H9 (cell line): ENCODE measurements around the gene USP20. TPM values are rescaled to one million over a fixed set of nuclear protein-coding genes. Genes with fewer than 3 reads are reported as not detected.

Experiments
- DNase-seq: peaks from one replicate; pipeline ENCODE4 v3.0.0-alpha.2; 2017
- H2AFZ ChIP-seq: one replicate; pipeline ENCODE4 v1.6.1; 2013; ENCODE audit warnings: mild to moderate bottlenecking, low read length, control low read depth, moderate library complexity
- H2AK5ac ChIP-seq: 2 replicates; pipeline ENCODE4 v1.6.1; 2013; ENCODE audit warnings: low read length, control low read depth, mixed read lengths; ENCODE audit not compliant: insufficient read length
- H2BK120ac ChIP-seq: one replicate; pipeline ENCODE4 v1.6.1; 2013; ENCODE audit warnings: low read depth, mild to moderate bottlenecking, low read length, control low read depth, inconsistent platforms; ENCODE audit not compliant: poor library complexity, severe bottlenecking
- H2BK12ac ChIP-seq: 2 replicates; pipeline ENCODE4 v1.6.1; 2013; ENCODE audit warnings: low read length, control low read depth, mixed read lengths, low read depth; ENCODE audit not compliant: insufficient read length
- H2BK15ac ChIP-seq: 2 replicates; pipeline ENCODE4 v1.6.1; 2013; ENCODE audit warnings: low read depth, low read length, control low read depth
- H2BK20ac ChIP-seq: one replicate; pipeline ENCODE4 v1.6.1; 2013; ENCODE audit warnings: low read depth, mild to moderate bottlenecking, low read length, control low read depth, inconsistent platforms; ENCODE audit not compliant: poor library complexity, severe bottlenecking
- H2BK5ac ChIP-seq: 2 replicates; pipeline ENCODE4 v1.6.1; 2013; ENCODE audit warnings: low read length, control low read depth, mixed read lengths; ENCODE audit not compliant: insufficient read length
- H3K14ac ChIP-seq: 2 replicates; pipeline ENCODE4 v1.6.1; 2013; ENCODE audit warnings: low read length, control low read depth; ENCODE audit not compliant: insufficient read depth
- H3K18ac ChIP-seq: 2 replicates; pipeline ENCODE4 v1.6.1; 2013; ENCODE audit warnings: low read depth, mild to moderate bottlenecking, mixed read lengths, low read length, control low read depth; ENCODE audit not compliant: insufficient read length
- H3K23ac ChIP-seq: 2 replicates; pipeline ENCODE4 v1.6.1; 2013; ENCODE audit warnings: low read length, control low read depth, mixed read lengths, low read depth; ENCODE audit not compliant: insufficient read length
- H3K23me2 ChIP-seq: 2 replicates; pipeline ENCODE4 v1.6.1; 2013; ENCODE audit warnings: low read depth, mild to moderate bottlenecking, mixed read lengths, low read length, control low read depth; ENCODE audit not compliant: insufficient read length, poor library complexity, severe bottlenecking
- H3K27ac ChIP-seq: 2 replicates; pipeline ENCODE4 v1.5.1; 2013; ENCODE audit warnings: low read length, control low read depth, mixed read lengths, low read depth; ENCODE audit not compliant: insufficient read length
- H3K27me3 ChIP-seq: 2 replicates; pipeline ENCODE4 v1.6.1; 2013; ENCODE audit warnings: low read length, control low read depth, inconsistent platforms; ENCODE audit not compliant: insufficient read depth
- H3K4ac ChIP-seq: 2 replicates; pipeline ENCODE4 v1.6.1; 2013; ENCODE audit warnings: low read depth, mild to moderate bottlenecking, control low read depth, inconsistent platforms, low read length, moderate library complexity
- H3K4me1 ChIP-seq: 2 replicates; pipeline ENCODE4 v1.6.1; 2013; ENCODE audit warnings: low read length, control low read depth, inconsistent platforms; ENCODE audit not compliant: insufficient read depth
- H3K4me2 ChIP-seq: 2 replicates; pipeline ENCODE4 v1.6.1; 2013; ENCODE audit warnings: low read length, control low read depth, mixed read lengths; ENCODE audit not compliant: insufficient read length, insufficient read depth
- H3K56ac ChIP-seq: 2 replicates; pipeline ENCODE4 v1.6.1; 2013; ENCODE audit warnings: low read depth, mild to moderate bottlenecking, mixed read lengths, low read length, control low read depth; ENCODE audit not compliant: insufficient read length
- H3K79me1 ChIP-seq: 2 replicates; pipeline ENCODE4 v1.6.1; 2013; ENCODE audit warnings: low read depth, mild to moderate bottlenecking, moderate library complexity, low read length, control low read depth, inconsistent platforms; ENCODE audit not compliant: insufficient read depth, poor library complexity, severe bottlenecking
- H3K79me2 ChIP-seq: 2 replicates; pipeline ENCODE4 v1.6.1; 2013; ENCODE audit warnings: low read length, control low read depth, inconsistent platforms; ENCODE audit not compliant: insufficient read depth
- H3K9ac ChIP-seq: 2 replicates; pipeline ENCODE4 v1.6.1; 2013; ENCODE audit warnings: low read length, control low read depth, mixed read lengths; ENCODE audit not compliant: insufficient read length; ENCODE audit errors: extremely low read depth
- H3K9me3 ChIP-seq: one replicate; pipeline ENCODE4 v1.6.1; 2013; ENCODE audit warnings: low read depth, low read length, inconsistent platforms; ENCODE audit not compliant: control insufficient read depth
- H3T11ph ChIP-seq: one replicate; pipeline ENCODE4 v1.6.1; 2013; ENCODE audit warnings: mild to moderate bottlenecking, low read length, control low read depth, inconsistent platforms
- H4K20me1 ChIP-seq: one replicate; pipeline ENCODE4 v1.6.1; 2013; ENCODE audit not compliant: control insufficient read depth, insufficient read length, insufficient read depth
- H4K5ac ChIP-seq: 2 replicates; pipeline ENCODE4 v1.6.1; 2013; ENCODE audit warnings: low read depth, mild to moderate bottlenecking, mixed read lengths, low read length, control low read depth; ENCODE audit not compliant: insufficient read length
- H4K8ac ChIP-seq: replicated peaks from 2 replicates; pipeline ENCODE4 v1.6.1; 2013; ENCODE audit warnings: low read length, control low read depth, mixed read lengths, low read depth; ENCODE audit not compliant: insufficient read length
- H4K91ac ChIP-seq: 2 replicates; pipeline ENCODE4 v1.6.1; 2013; ENCODE audit warnings: low read depth, mild to moderate bottlenecking, moderate library complexity, mixed read lengths, low read length, control low read depth; ENCODE audit not compliant: insufficient read length
- H3K27ac Mint-ChIP-seq, 3 experiments: 2 replicates in 2 of 3; 3 replicates in 1 of 3; pipeline ENCODE4 v1.8.0; 2020 to 2021; ENCODE audit warnings: mixed read lengths in 3 of 3, mild to moderate bottlenecking in 1 of 3, moderate library complexity in 1 of 3
- H3K27me3 Mint-ChIP-seq: 2 replicates; pipeline ENCODE4 v1.8.0; 2021; ENCODE audit warnings: low read depth, mild to moderate bottlenecking, moderate library complexity, mixed read lengths
- H3K36me3 Mint-ChIP-seq, 3 experiments: 2 replicates in 2 of 3; 3 replicates in 1 of 3; pipeline ENCODE4 v1.8.0; 2020 to 2021; ENCODE audit warnings: low read depth in 3 of 3, mixed read lengths in 3 of 3; ENCODE audit not compliant: insufficient read depth in 1 of 3
- H3K4me1 Mint-ChIP-seq, 2 experiments: 2 replicates each; pipeline ENCODE4 v1.8.0; 2020; ENCODE audit warnings: mixed read lengths in 2 of 2
- H3K4me3 Mint-ChIP-seq, 2 experiments: 2 replicates in 1 of 2; 3 replicates in 1 of 2; pipeline ENCODE4 v1.8.0; 2020 to 2021; ENCODE audit warnings: mild to moderate bottlenecking in 2 of 2, mixed read lengths in 2 of 2, moderate library complexity in 1 of 2
- H3K9me3 Mint-ChIP-seq, 2 experiments: 2 replicates in 1 of 2; 3 replicates in 1 of 2; pipeline ENCODE4 v1.8.0; 2020; ENCODE audit warnings: mild to moderate bottlenecking in 2 of 2, mixed read lengths in 2 of 2, moderate library complexity in 1 of 2
- CTCF ChIP-seq: fragments of 200-600 bp; sonication (generic); conservative IDR thresholded peaks from 3 replicates; pipeline ENCODE4 v1.8.0; 2021; ENCODE audit warnings: antibody characterized with exemption, mild to moderate bottlenecking
- WGBS: extraction: QIAGEN DNeasy Blood & Tissue Kit; methylation state at CpG from one replicate; pipeline ENCODE4 v1.1.7; 2013; ENCODE audit warnings: missing lambda C conversion rate, low lambda C conversion rate, mixed read lengths; ENCODE audit not compliant: insufficient read length; ENCODE audit errors: extremely low coverage; 5-methylcytosine and 5-hydroxymethylcytosine counted together
- total RNA-seq: library from RNA; stranded (reverse); gene quantifications from 2 replicates; pipeline ENCODE4 v1.2.1, GENCODE V29; 2021

Gene USP20
- total RNA-seq, 1 experiment from 2014 or later = 20.9 TPM

DNA sequence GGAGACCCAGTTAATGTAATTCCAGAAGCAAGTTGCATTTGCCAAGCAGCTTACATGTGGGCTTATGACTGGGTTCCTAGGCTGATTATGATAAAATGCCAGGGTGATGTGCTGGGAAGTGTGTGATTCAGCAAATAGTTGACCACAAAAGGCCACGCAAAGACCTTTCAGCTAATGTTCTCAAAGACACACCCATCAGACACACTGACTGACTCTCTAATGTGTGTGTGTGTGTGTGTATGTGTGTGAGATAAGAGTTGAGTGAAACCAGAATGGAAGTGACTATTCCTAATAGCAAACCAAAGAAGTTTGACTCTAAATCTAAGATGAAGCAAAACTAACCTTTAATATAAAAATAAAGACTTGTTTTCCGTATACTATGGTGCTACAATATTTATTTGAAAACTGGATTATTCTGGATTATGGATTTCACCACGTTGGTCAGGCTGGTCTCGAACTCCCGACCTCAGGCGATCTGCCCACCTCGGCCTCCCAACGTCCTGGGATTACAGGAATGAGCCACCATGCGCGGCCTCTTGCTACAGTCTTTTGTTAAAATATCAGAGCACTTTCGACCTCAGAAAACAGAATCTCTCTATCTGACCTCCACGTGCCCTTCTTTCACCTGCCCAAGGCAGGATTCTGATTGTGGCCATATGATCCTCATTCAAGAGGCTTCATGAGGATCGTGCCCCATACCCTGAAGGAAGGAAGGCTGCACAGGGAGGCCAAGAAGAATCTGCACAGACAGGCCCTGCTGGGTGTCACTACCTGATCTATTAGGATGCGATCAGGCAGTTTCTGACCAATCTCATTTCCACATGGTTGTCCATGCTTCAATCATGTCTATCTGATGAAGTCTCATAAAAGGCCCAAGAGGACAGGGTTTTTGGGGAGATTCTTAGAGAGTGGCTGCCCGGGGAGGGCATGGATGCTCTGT is 75.6 kb downstream of the USP20 start:
- Histone ChIP-seq H3K14ac (no peak overlapping the region), H2BK12ac (no peak overlapping the region), H4K5ac (no peak overlapping the region), H3K27ac (no peak overlapping the region), H2AFZ (no peak overlapping the region), H3K27me3 (no peaks in the 10 kb centered on the region), H2AK5ac (no peak overlapping the region), H3K79me1 (no peaks in the 10 kb centered on the region), H3K4ac (no peak overlapping the region), H4K91ac (no peak overlapping the region), H3K4me2 (no peak overlapping the region), H3K4me1 (peaks cover 3% of the 10 kb centered on the region; the same call in 1 of the 2 replicates), H3K23me2 (no peaks in the 10 kb centered on the region), H4K8ac (no peak overlapping the region), H2BK15ac (peak overlapping the region; percentile 71; the same call in 1 of the 2 replicates), H2BK20ac (no peak overlapping the region), H3K56ac (no peak overlapping the region), H3K23ac (no peak overlapping the region), H3K9me3 (no peaks in the 10 kb centered on the region), H3T11ph (no peak overlapping the region), H3K9ac (no peak overlapping the region), H3K18ac (no peak overlapping the region), H2BK5ac (no peak overlapping the region), H2BK120ac (no peak overlapping the region), H3K79me2 (no peaks in the 10 kb centered on the region), H4K20me1 (no peaks in the 10 kb centered on the region)
- Mint-ChIP-seq H3K27ac (peak overlapping the region in 2 of 3 experiments; percentile 31 to 67; a peak in 3 of 7 replicates), H3K4me3 (no peak overlapping the region), H3K9me3 (peaks cover 3 to 5% of the 10 kb centered on the region in 2 experiments; a peak in 3 of 5 replicates), H3K4me1 (peaks cover 15 to 30% of the 10 kb centered on the region in 2 experiments), H3K27me3 (no peaks in the 10 kb centered on the region), H3K36me3 (peaks cover 11 to 16% (median 13%) of the 10 kb centered on the region in 3 experiments)
- TF ChIP-seq CTCF = no peak
- no CpG with 5 or more reads among the region's 15 CpGs for WGBS
- no peak for DNase-seq
